ENCODE results near the gene ZBTB42.

GRCh38 chr14:104771918-104772706, 28.8 kb upstream of the ZBTB42 start:
- TF ChIP-seq CTCF (IDR thresholded peaks at IDR 0.05; ENCODE audit: low read depth, low read length, poor library complexity, severe bottlenecking) (no peak), EZH2phosphoT487 (IDR thresholded peaks at IDR 0.05; ENCODE audit: borderline replicate concordance, low read length) (no peak)

Measured in DOHH2 (cell line).